Measurements from ENCODE around the gene NCK2.

GRCh38 chr2:105725388-105725787, 19.3 kb upstream of the NCK2 start:
- TF ChIP-seq CTCF (conservative IDR thresholded peaks at IDR 0.05; ENCODE audit: low read depth, low read length) (no peak), EZH2phosphoT487 (IDR thresholded peaks at IDR 0.05; ENCODE audit: borderline replicate concordance, low read length) (no peak), EZH2 (IDR thresholded peaks at IDR 0.05; ENCODE audit: low read length, unreplicated experiment) (no peak)
